MM.1S (cell line): ENCODE data around the gene ZNHIT3.

Experiments
- DNase-seq: peaks from one replicate; pipeline ENCODE4 v3.0.0-alpha.2; 2015
- H2AFZ ChIP-seq: fragments of 300-600 bp; sonication (generic); 2 replicates; pipeline ENCODE4 v1.6.0; 2016; ENCODE audit warnings: antibody characterized with exemption, low read length
- H3F3A ChIP-seq: fragments of 300-600 bp; sonication (generic); 2 replicates; pipeline ENCODE4 v1.6.1; 2016; ENCODE audit warnings: mild to moderate bottlenecking, antibody characterized with exemption, low read length, moderate library complexity, mixed read lengths; ENCODE audit not compliant: insufficient read depth
- H3K27ac ChIP-seq: fragments of 300-600 bp; sonication (generic); 2 replicates; pipeline ENCODE4 v1.5.1; 2016; ENCODE audit warnings: mild to moderate bottlenecking, low read length
- H3K27me3 ChIP-seq: fragments of 300-600 bp; sonication (generic); replicated peaks from 2 replicates; pipeline ENCODE4 v1.6.0; 2016; ENCODE audit warnings: low read length; ENCODE audit not compliant: insufficient read depth
- H3K36me3 ChIP-seq: fragments of 300-600 bp; sonication (generic); replicated peaks from 2 replicates; pipeline ENCODE4 v1.6.1; 2016; ENCODE audit warnings: mild to moderate bottlenecking, low read length, mixed read lengths; ENCODE audit not compliant: insufficient read depth
- H3K4me1 ChIP-seq: fragments of 300-600 bp; sonication (generic); 2 replicates; pipeline ENCODE4 v1.6.1; 2016; ENCODE audit warnings: low read length, mixed read lengths
- H3K4me2 ChIP-seq: fragments of 300-600 bp; sonication (generic); 2 replicates; pipeline ENCODE4 v1.6.0; 2016; ENCODE audit warnings: low read depth, low read length
- H3K4me3 ChIP-seq: fragments of 300-600 bp; sonication (generic); 2 replicates; pipeline ENCODE4 v1.5.1; 2016; ENCODE audit warnings: low read length, mixed read lengths
- H3K79me2 ChIP-seq: fragments of 300-600 bp; sonication (generic); 2 replicates; pipeline ENCODE4 v1.6.1; 2016; ENCODE audit warnings: mixed run types, low read length, mixed read lengths
- H3K9ac ChIP-seq: fragments of 300-600 bp; sonication (generic); 2 replicates; pipeline ENCODE4 v1.6.1; 2016; ENCODE audit warnings: low read length, mixed read lengths
- H3K9me2 ChIP-seq: fragments of 300-600 bp; sonication (generic); replicated peaks from 2 replicates; pipeline ENCODE4 v1.6.1; 2016; ENCODE audit warnings: mild to moderate bottlenecking, low read length, mixed read lengths; ENCODE audit not compliant: insufficient read depth
- H3K9me3 ChIP-seq: fragments of 300-600 bp; sonication (generic); replicated peaks from 2 replicates; pipeline ENCODE4 v1.6.1; 2016; ENCODE audit warnings: mild to moderate bottlenecking, low read length, mixed read lengths; ENCODE audit not compliant: insufficient read depth
- H4K20me1 ChIP-seq: fragments of 300-600 bp; sonication (generic); 2 replicates; pipeline ENCODE4 v1.6.1; 2016; ENCODE audit warnings: mild to moderate bottlenecking, low read length, moderate library complexity, mixed read lengths; ENCODE audit not compliant: insufficient read depth
- CTCF ChIP-seq: fragments of 300-600 bp; sonication (generic); IDR thresholded peaks from 2 replicates; pipeline ENCODE4 v1.5.1; 2016; ENCODE audit warnings: antibody characterized with exemption, low read length, mixed read lengths
- EZH2 ChIP-seq: fragments of 300-600 bp; sonication (generic); optimal IDR thresholded peaks from 2 replicates; pipeline ENCODE3; 2017; ENCODE audit warnings: low read depth, mild to moderate bottlenecking, antibody characterized with exemption, low read length, mixed read lengths
- EZH2phosphoT487 ChIP-seq: fragments of 300-600 bp; sonication (generic); IDR thresholded peaks from 2 replicates; pipeline ENCODE4 v1.6.1; 2018; ENCODE audit warnings: antibody characterized with exemption, low read length

ZNHIT3 gene

GRCh38 chr17:36514856-36515255 is 28.4 kb downstream of the ZNHIT3 start:
- Histone ChIP-seq H3F3A (no peaks in the 10 kb centered on the region), H3K36me3 (no peaks in the 10 kb centered on the region), H3K4me3 (no peak overlapping the region), H3K4me2 (no peak overlapping the region), H3K9me2 (no peaks in the 10 kb centered on the region), H4K20me1 (no peaks in the 10 kb centered on the region), H3K27me3 (no peaks in the 10 kb centered on the region), H3K27ac (no peak overlapping the region), H2AFZ (no peak overlapping the region), H3K79me2 (no peaks in the 10 kb centered on the region), H3K9me3 (no peaks in the 10 kb centered on the region), H3K4me1 (no peaks in the 10 kb centered on the region), H3K9ac (no peak overlapping the region)
- no peak for DNase-seq
- no peak for TF ChIP-seq CTCF
- no peak for TF ChIP-seq EZH2
- TF ChIP-seq EZH2phosphoT487, result no peak

GRCh38 chr17:36515837-36516236 is 29.4 kb downstream of the ZNHIT3 start:
- Histone ChIP-seq H3K9ac (no peak overlapping the region), H3K4me1 (no peaks in the 10 kb centered on the region), H3K9me3 (no peaks in the 10 kb centered on the region), H3K4me2 (no peak overlapping the region), H3K4me3 (no peak overlapping the region), H4K20me1 (no peaks in the 10 kb centered on the region), H3K79me2 (no peaks in the 10 kb centered on the region), H3K9me2 (no peaks in the 10 kb centered on the region), H3K27ac (no peak overlapping the region), H3K27me3 (no peaks in the 10 kb centered on the region), H3K36me3 (no peaks in the 10 kb centered on the region), H3F3A (no peaks in the 10 kb centered on the region), H2AFZ (no peak overlapping the region)
- DNase-seq, result no peak
- TF ChIP-seq CTCF (no peak), EZH2 (no peak), EZH2phosphoT487 (no peak)

GRCh38 chr17:36523113-36523512 is 36.6 kb downstream of the ZNHIT3 start:
- Histone ChIP-seq H3K4me3 (no peak overlapping the region), H3K27ac (no peak overlapping the region), H3K9me3 (no peaks in the 10 kb centered on the region), H3K79me2 (peaks cover 4% of the 10 kb centered on the region; the same call in 1 of the 2 replicates), H3K27me3 (no peaks in the 10 kb centered on the region), H3F3A (peaks cover 11% of the 10 kb centered on the region), H3K4me2 (no peak overlapping the region), H2AFZ (no peak overlapping the region), H4K20me1 (no peaks in the 10 kb centered on the region), H3K36me3 (peaks cover 24% of the 10 kb centered on the region), H3K9ac (no peak overlapping the region), H3K4me1 (peaks cover 21% of the 10 kb centered on the region), H3K9me2 (no peaks in the 10 kb centered on the region)
- DNase-seq, result no peak
- TF ChIP-seq EZH2phosphoT487 (no peak), EZH2 (no peak), CTCF (no peak)
